GM19099 (cell line): ENCODE data around the gene TESK2.

ENCODE experiments used
- POLR2A ChIP-seq: IDR thresholded peaks from 3 replicates; pipeline ENCODE4 v1.6.1; 2011; ENCODE audit warnings: low read depth; ENCODE audit not compliant: insufficient read length; ENCODE audit errors: extremely low read depth

The TESK2 gene

DNA sequence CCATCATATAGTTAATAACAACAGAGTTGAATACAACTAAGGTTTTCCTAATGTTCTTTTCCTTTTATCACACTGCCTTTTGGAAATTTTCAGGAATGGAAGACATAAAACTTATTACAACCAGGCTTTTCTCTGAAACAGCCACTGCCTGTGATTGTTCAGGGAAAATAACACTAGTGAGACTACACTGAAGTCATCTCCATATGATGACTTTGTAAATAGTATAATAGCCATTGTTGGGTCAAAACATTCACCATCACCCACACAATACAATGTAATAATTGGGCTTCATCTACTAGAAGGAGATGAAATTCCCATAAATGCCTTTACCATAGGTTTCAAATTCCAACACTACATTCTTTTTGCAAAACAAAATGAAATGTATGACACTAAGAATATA lies 5.0 kb downstream of the TESK2 start:
- TF ChIP-seq POLR2A: no peak

GRCh38 chr1:45479039-45479748 lies 11.8 kb downstream of the TESK2 start:
- no peak for TF ChIP-seq POLR2A

DNA sequence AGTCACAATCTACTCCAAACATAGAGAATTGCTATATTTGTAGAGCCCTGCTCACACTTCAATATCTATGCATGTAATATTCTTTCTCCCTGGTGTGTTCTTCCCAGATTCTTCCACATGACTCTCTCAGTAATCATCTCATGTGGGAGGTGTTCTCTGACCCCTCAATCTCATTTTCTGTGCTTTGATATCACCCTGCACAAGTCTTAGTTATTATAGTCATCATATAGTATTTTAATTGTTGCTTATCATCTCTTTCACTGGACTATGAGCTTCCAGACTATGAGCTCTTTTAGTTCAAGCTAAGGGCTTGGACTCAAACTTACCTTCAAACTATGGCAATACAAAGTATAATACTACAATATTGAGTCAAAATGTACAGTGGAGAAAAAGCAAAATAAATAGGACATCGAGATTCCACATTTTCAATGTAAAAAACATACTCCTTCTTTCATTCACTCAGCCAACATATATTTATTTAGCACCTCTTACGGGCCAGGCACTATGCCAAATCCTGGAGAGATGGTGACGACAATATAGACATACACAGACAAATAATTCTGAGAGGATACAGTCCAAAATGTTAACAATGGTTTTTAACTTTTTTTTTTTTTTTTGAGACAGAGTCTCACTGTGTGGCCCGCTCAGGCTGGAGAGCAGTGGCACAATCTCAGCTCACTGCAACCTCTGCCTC lies 12.7 kb downstream of the TESK2 start:
- TF ChIP-seq POLR2A: no peak

- no peak for TF ChIP-seq POLR2A
Measured at GRCh38 chr1:45477646-45478045, 13.3 kb downstream of the TESK2 start.

DNA sequence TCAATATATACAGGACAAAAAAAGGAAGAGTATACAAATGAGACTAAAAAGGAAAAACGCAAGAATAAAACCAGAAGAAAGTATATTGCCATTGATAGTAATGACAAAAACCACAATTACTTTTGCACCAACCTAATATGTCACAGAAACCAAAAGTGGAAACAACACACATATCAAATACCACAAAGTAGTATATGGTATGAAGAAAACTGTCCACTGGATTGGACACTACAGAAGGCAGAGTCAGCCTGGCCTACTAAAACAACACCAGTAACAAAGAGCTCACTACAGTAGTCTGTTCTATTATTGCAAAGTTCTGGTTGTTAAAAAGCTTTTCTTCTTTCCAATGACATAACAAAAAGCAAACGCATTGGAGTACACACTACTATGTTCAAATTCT lies 17.7 kb downstream of the TESK2 start:
- no peak for TF ChIP-seq POLR2A

DNA sequence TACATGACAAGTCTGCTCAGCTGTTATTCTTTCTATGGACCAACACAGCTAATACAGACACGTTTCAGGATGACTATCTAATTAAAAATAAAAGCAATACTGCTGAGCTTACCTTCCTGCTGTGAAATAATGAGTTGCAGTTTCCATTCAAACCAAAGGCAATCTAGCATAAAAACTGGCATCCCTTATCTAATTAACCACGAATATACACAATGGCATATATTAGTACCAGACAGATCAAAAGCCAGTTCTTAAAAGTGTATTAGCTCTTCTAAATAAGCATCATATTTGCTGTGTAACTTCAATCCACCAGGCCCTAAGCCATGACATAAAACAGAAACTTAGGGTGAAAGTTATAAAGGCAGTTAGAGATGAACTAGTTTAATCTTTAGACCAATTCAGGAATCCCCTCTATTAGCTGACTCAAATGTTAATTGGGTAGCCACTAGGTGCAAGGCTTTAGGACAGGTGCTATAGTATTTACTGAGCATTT lies 20.6 kb downstream of the TESK2 start:
- TF ChIP-seq POLR2A: no peak

DNA sequence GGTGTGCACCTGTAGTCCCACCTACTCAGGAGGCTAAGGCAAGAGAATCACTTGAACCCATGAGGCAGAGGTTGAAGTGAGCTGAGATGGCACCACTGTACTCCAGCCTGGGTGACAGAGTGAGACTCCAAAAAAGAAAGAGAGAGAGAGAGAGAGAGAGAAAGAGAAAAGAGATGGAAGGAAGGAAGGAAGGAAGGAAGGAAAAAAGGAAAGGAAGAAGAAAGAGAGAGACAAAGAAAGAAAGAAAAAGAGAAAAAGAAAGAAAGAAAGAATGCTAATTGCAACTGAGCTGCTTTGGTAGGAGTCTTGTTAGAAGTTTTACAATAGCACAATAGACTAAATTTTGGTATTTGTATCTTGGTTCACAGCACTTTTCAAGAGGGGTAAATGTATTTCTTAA lies 25.7 kb downstream of the TESK2 start:
- no peak for TF ChIP-seq POLR2A

DNA sequence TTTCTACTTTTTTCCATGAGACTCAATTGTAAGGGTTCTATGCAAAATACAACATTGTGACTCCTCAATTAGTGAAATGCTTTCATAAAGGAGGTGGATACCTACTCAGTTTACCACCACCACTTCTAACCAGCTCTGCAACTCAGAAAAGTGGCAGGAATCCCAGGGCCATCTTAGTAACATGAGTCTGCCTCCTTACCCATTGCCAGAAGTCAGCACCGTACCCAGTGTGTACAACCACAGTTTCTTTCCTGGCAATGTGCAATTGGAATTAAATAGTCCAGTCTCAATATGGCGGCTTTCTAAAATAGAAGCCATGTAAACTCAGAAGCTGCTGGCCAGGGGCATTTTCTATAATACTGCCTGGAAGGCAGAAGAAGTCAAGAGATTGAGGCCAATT lies 32.1 kb downstream of the TESK2 start:
- TF ChIP-seq POLR2A: no peak

DNA sequence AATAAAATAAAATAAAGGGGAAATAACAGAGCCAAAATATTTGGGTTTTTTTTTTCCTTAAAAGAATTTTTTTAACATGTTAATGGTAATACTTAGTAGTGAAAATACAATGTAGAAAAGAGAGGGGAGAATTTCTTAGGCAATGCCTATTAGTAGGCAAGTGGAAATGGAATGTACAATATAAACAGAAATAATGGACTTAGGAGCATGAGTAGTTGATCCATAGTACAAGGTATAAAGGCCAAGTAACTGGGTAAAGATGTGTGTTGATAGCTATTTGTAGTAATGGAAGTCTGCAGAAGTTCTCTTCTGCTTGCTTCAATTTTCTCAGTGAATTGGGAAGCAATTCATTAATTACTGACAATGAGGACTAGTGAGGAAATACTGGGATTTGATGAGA lies 34.4 kb downstream of the TESK2 start:
- no peak for TF ChIP-seq POLR2A

GRCh38 chr1:45455162-45455561 lies 35.8 kb downstream of the TESK2 start:
- TF ChIP-seq POLR2A: no peak

GRCh38 chr1:45454464-45454863 lies 36.5 kb downstream of the TESK2 start:
- no peak for TF ChIP-seq POLR2A

- TF ChIP-seq POLR2A: no peak
Measured at GRCh38 chr1:45452503-45452902, 38.5 kb downstream of the TESK2 start.

GRCh38 chr1:45448357-45448756 lies 42.6 kb downstream of the TESK2 start:
- TF ChIP-seq POLR2A: no peak

DNA sequence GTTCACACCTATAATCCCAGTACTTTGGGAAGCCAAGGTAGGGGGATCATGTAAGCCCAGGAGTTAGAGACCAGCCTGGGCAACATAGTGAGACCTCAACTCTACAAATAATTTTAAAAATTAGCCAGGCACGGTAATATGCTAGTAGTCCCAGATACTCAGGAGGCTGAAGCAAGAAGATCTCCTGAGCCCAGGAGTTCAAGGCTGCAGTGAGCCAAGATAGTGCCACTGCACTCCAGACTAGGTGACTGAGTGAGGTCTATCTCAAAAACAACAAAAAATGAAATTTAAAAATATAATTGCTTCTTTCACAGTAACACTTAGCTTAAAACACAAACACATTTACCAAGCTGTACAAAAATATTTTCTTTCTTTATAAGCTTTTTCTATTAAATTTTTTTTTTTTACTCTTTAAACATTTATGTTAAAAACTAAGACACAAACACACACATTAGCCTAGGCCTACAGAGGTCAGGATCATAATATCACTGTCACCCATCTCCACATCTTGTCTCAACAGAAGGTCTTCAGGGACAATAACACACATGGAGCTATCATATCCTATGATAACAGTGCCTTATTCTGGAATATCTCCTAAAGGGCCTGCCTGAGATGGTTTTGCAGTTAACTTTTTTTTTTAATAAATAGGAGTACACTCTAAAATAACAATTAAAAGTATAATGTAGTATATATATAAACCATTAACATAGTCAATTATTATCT lies 43.9 kb downstream of the TESK2 start:
- TF ChIP-seq POLR2A: no peak

- TF ChIP-seq POLR2A: no peak
Measured at GRCh38 chr1:45446530-45446929, 44.4 kb downstream of the TESK2 start.
